T-cell (primary cell): ENCODE results near the gene DGCR2. TPM values are rescaled to one million over a fixed set of nuclear protein-coding genes. Genes with fewer than 3 reads are reported as not detected.
"Not testable (repeated sequence)": the region's sequence is repeated elsewhere in the genome, so short reads cannot be mapped to it uniquely, and the experiment has no call there.

Experiments
- ATAC-seq, 4 experiments: fragments of 200-7000 bp in 3 of 4; fragments of 150-1000 bp in 1 of 4; cut with Tn5 transposase; replicated peaks in 1 of 4; 1 replicate in 3 of 4; 2 replicates in 1 of 4; pipeline ENCODE4 v1.10.0; 2021; ENCODE audit warnings: moderate library complexity in 3 of 4, mild to moderate bottlenecking in 2 of 4, moderate number of reproducible peaks in 1 of 4
- CTCF ChIA-PET, 2 donors: fragments of 300-600 bp; sonication (Branson Sonifier 250); formaldehyde crosslinking; loops; one replicate each; lab custom pipeline; 2022; ENCODE audit warnings: antibody characterized with exemption in 2 of 2; lab: Charles Lee
- POLR2A ChIA-PET, 2 donors: fragments of 300-600 bp; sonication (Branson Sonifier 250); formaldehyde crosslinking; loops; one replicate each; lab custom pipeline; 2022; ENCODE audit warnings: antibody characterized with exemption in 2 of 2; lab: Charles Lee
- DNase-seq, 35 experiments: peaks; one replicate each; pipeline versions ENCODE4 v3.0.0 to v3.0.0-alpha.2; 2013 to 2023
- H3K27ac ChIP-seq: one replicate; pipeline ENCODE4 v1.5.1; 2013; ENCODE audit warnings: low read length
- H3K27me3 ChIP-seq, 2 experiments: replicated peaks in 1 of 2; 1 replicate in 1 of 2; 2 replicates in 1 of 2; pipeline versions ENCODE4 v1.6.1 to v1.7.0; 2013; ENCODE audit warnings: low read length in 1 of 2, mixed read lengths in 1 of 2; ENCODE audit not compliant: control insufficient read depth in 2 of 2, insufficient read depth in 2 of 2; ENCODE audit errors: extremely low read depth in 1 of 2
- H3K36me3 ChIP-seq, 2 donors: 1 replicate in 1 of 2; 2 replicates in 1 of 2; pipeline versions ENCODE4 v1.6.1 to v1.7.0; 2013; ENCODE audit warnings: low read length in 1 of 2; ENCODE audit not compliant: control insufficient read depth in 2 of 2, insufficient read depth in 1 of 2; ENCODE audit errors: extremely low read depth in 1 of 2
- H3K4me1 ChIP-seq, 2 experiments: 1 replicate in 1 of 2; 2 replicates in 1 of 2; pipeline versions ENCODE4 v1.6.1 to v1.7.0; 2013; ENCODE audit warnings: low read length in 2 of 2, mixed read lengths in 1 of 2; ENCODE audit not compliant: insufficient read depth in 2 of 2, control insufficient read depth in 1 of 2; ENCODE audit errors: extremely low read depth in 1 of 2
- H3K4me3 ChIP-seq, 2 donors: 1 replicate in 1 of 2; 2 replicates in 1 of 2; pipeline versions ENCODE4 v1.5.1 to v1.7.0; 2013; ENCODE audit warnings: mild to moderate bottlenecking in 2 of 2, low read length in 1 of 2, moderate library complexity in 1 of 2; ENCODE audit not compliant: control insufficient read depth in 1 of 2; ENCODE audit errors: extremely low read depth in 1 of 2
- H3K9me3 ChIP-seq: 2 replicates; pipeline ENCODE4 v1.7.0; 2013
- H3K27ac Mint-ChIP-seq, 2 donors: one replicate each; pipeline ENCODE4 v1.8.0; 2020 to 2021; ENCODE audit warnings: mild to moderate bottlenecking in 2 of 2, mixed read lengths in 2 of 2
- H3K27me3 Mint-ChIP-seq, 2 donors: one replicate each; pipeline ENCODE4 v1.8.0; 2021 to 2022; ENCODE audit warnings: mixed read lengths in 2 of 2
- H3K36me3 Mint-ChIP-seq: one replicate; pipeline ENCODE4 v1.8.0; 2021; ENCODE audit warnings: mixed read lengths
- H3K4me1 Mint-ChIP-seq, 3 donors: one replicate each; pipeline ENCODE4 v1.8.0; 2020 to 2022; ENCODE audit warnings: mixed read lengths in 3 of 3, mild to moderate bottlenecking in 1 of 3
- H3K4me3 Mint-ChIP-seq, 3 donors: one replicate each; pipeline ENCODE4 v1.8.0; 2020 to 2022; ENCODE audit warnings: mild to moderate bottlenecking in 3 of 3, mixed read lengths in 3 of 3, moderate library complexity in 3 of 3
- H3K9me3 Mint-ChIP-seq, 3 donors: one replicate each; pipeline ENCODE4 v1.8.0; 2020 to 2022; ENCODE audit warnings: mixed read lengths in 3 of 3
- WGBS: methylation state at CpG from one replicate; pipeline ENCODE4 v1.1.5; 2013; ENCODE audit warnings: missing lambda C conversion rate; ENCODE audit not compliant: insufficient coverage; 5-methylcytosine and 5-hydroxymethylcytosine counted together
- total RNA-seq, 35 experiments: library from RNA in 6 of 35; stranded (reverse) in 6 of 35; fragments of 120-200 nt in 1 of 35; gene quantifications; one replicate each; pipeline versions ENCODE4 v1.2.1 to v1.2.4 and lab custom pipeline; 2013 to 2026

The DGCR2 gene
- total RNA-seq, 5 donors from 2014 or later (not counting 1 experiment from before 2014, with no cell fraction given), result 50.9 to 79.2 (median 71.5) TPM

DNA sequence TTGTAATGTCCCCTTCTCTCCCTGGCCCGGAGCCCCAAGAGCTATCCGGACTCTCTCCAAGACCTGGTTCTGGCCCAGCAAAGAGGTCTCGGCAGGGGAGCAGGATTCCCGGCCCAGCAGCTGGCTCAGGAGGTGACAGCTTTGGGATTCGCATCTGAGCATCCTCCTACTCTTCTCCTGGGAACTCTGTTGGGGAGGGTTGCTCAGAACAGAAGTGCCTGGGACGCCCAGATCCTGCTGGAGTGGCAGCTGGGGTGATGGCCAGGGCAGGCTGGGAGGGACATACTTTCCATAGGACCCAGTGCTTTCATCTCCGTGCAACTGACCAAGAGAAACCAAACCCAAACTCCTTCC, 102.6 kb downstream of the DGCR2 start:
- no peaks in the 10 kb centered on the region for H3K36me3 Mint-ChIP-seq
- ChIA-PET POLR2A (no interaction called here), CTCF (interaction anchor here in 1 of 2 donors (0.5 kb wide), 1 partner anchor 1031 kb away, joined by 4 read pairs; no protein-coding TSS in a partner anchor)
- no peak overlapping the region for H3K27ac ChIP-seq
- no peak overlapping the region for H3K4me3 ChIP-seq
- DNase-seq (no peak), ATAC-seq (no peak)
- peaks cover 4% of the 10 kb centered on the region in 3 donors for H3K4me1 Mint-ChIP-seq
- no peaks in the 10 kb centered on the region for H3K9me3 Mint-ChIP-seq
- no peaks in the 10 kb centered on the region for H3K36me3 ChIP-seq
- peaks cover 2 to 62% of the 10 kb centered on the region in 2 experiments for H3K27me3 ChIP-seq
- H3K27ac Mint-ChIP-seq, result no peak overlapping the region
- no peak overlapping the region for H3K4me3 Mint-ChIP-seq
- no peaks in the 10 kb centered on the region for H3K4me1 ChIP-seq
- WGBS, result 71% methylated on average over 1 of the region's 7 CpGs
- H3K9me3 ChIP-seq, result no peaks in the 10 kb centered on the region
- peaks cover 23 to 63% of the 10 kb centered on the region in 2 donors for H3K27me3 Mint-ChIP-seq

DNA sequence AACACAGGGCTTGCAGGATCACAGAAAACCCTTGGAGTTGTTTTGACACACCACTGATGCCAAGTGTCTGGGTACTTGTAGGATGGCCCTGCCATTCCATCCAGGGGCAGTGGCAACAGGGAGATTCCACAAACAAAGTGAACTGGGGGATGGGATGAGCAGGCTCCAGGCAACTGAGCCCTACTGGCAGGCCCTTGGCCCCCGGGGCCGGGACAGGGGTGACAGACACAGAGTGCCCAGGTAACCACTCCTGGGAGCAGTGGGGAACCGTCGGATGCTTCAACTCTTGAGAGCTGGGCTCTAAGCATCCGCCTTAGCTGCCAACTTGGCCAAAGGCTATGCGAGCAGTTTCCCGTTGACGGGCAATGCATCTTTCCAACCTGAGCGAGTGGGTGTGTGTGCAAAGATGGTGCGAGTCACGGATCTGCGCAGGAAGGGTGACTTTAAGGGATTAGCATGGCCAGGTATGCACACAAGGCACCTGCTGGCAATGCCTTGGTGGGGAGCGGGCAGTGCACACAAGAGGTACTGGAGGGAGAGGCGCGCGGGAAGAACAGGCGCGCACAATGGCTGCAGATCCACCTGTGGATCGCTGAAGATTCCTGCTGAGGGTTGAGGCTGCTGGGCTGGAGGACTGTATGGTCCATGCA, 103.1 kb downstream of the DGCR2 start:
- H3K9me3 Mint-ChIP-seq, result no peaks in the 10 kb centered on the region
- H3K4me1 Mint-ChIP-seq, result peaks cover 4% of the 10 kb centered on the region in 3 donors
- no peak overlapping the region for H3K27ac Mint-ChIP-seq
- POLR2A ChIA-PET, result no interaction called here
- H3K4me3 ChIP-seq, result no peak overlapping the region
- no peaks in the 10 kb centered on the region for H3K9me3 ChIP-seq
- H3K36me3 ChIP-seq, result no peaks in the 10 kb centered on the region
- WGBS, result 92% methylated on average over 19 of the region's 19 CpGs
- H3K27me3 Mint-ChIP-seq, result peaks cover 23 to 64% of the 10 kb centered on the region in 2 donors
- no peak for ATAC-seq
- CTCF ChIA-PET, result interaction anchor here in 1 of 2 donors (0.5 kb wide), 1 partner anchor 1031 kb away, joined by 4 read pairs; no protein-coding TSS in a partner anchor
- no peak overlapping the region for H3K4me3 Mint-ChIP-seq
- H3K4me1 ChIP-seq, result no peaks in the 10 kb centered on the region
- no peak overlapping the region for H3K27ac ChIP-seq
- no peaks in the 10 kb centered on the region for H3K36me3 Mint-ChIP-seq
- no peak for DNase-seq
- H3K27me3 ChIP-seq, result peaks cover 2 to 59% of the 10 kb centered on the region in 2 experiments

DNA sequence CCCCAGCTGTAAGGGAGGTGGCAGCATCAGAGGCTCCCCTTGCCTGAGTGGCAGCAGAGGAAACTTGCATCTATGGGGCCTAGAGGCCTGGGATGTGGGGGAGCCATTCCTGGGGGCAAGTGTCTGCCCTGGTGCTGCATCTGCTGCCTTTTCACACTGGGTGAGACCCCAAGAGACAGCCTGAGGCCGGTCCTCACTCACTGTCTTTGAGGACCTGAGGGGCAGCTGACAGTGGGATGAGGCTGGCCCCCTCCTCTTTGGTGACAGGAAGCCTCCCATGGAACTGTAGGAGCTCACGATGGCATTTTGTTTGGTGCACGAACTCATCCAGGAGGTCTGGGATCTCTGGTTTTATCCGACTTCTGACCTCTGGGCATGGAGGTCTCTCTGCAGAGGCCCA, 104.0 kb downstream of the DGCR2 start:
- Mint-ChIP-seq H3K4me1 (peaks cover 4% of the 10 kb centered on the region in 3 donors), H3K4me3 (no peak overlapping the region), H3K9me3 (no peaks in the 10 kb centered on the region), H3K27me3 (peaks cover 23 to 60% of the 10 kb centered on the region in 2 donors), H3K36me3 (no peaks in the 10 kb centered on the region), H3K27ac (no peak overlapping the region)
- DNase-seq (no peak), ATAC-seq (no peak)
- Histone ChIP-seq H3K27ac (no peak overlapping the region), H3K9me3 (no peaks in the 10 kb centered on the region), H3K4me1 (no peaks in the 10 kb centered on the region), H3K27me3 (peaks cover 2 to 53% of the 10 kb centered on the region in 2 experiments), H3K36me3 (no peaks in the 10 kb centered on the region), H3K4me3 (no peak overlapping the region)
- 79% methylated on average over 4 of the region's 4 CpGs for WGBS
- CTCF ChIA-PET, result no interaction called here
- POLR2A ChIA-PET, result no interaction called here

DNA sequence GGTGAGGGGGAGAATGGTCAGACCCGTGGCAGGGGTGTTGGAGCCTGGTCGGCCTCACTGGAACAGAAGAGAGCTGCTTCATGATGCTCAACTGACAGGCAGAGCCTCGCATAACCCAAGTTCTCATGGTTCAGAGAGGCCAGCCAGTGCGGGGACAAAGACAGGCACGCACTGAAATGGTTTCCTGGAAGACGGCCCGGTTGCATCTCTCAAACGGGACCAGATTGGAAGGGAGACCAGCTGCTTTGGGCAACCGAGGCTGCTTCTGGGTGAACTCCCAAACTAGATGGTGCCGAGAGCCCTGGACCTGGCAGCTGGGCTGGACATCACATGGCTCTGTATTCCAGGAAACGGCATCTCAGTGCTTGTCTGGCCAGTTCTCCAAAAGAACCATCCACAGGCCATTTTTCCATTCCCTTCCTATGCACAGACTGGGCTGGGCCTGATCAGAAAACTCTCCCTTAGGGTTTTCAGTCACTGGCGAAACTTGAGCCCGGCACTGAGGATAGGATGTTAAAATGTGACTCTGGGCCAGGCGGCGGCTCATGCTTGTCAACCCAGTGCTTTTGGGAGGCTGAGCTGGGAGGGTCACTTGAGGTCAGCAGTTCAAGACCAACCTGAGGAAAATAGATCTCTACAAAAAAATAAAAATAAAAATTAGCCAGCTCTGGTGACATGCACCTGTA, 106.0 kb downstream of the DGCR2 start:
- no peak overlapping the region for H3K4me3 Mint-ChIP-seq
- no peaks in the 10 kb centered on the region for H3K36me3 Mint-ChIP-seq
- Histone ChIP-seq H3K27me3 (peaks cover 2 to 49% of the 10 kb centered on the region in 2 experiments), H3K27ac (no peak overlapping the region), H3K36me3 (no peaks in the 10 kb centered on the region), H3K4me1 (no peaks in the 10 kb centered on the region), H3K4me3 (no peak overlapping the region), H3K9me3 (no peaks in the 10 kb centered on the region)
- DNase-seq (no peak), ATAC-seq (no peak)
- POLR2A ChIA-PET, result no interaction called here
- no peak overlapping the region for H3K27ac Mint-ChIP-seq
- WGBS, result 77% methylated on average over 10 of the region's 15 CpGs
- H3K27me3 Mint-ChIP-seq, result peaks cover 29 to 62% of the 10 kb centered on the region in 2 donors
- no peaks in the 10 kb centered on the region for H3K4me1 Mint-ChIP-seq
- CTCF ChIA-PET, result no interaction called here
- H3K9me3 Mint-ChIP-seq, result no peaks in the 10 kb centered on the region

DNA sequence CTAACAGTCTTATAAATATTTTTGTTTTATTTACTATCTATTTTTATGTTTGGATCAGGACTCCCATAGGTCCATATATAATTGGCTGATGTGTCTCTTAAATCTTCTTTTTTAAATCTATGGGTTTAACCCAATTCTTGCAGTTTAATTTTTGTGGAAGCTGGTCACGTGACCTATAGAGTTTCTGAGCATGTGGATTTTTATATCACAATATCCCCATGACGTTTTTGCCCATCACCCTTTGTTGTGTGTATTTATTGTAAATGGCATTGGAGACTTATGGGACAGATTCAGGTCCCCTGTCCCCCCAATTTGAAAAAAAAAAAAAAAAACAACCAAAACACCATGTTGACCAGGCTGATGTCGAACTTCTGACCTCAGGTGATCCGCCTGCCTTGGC, 107.3 kb downstream of the DGCR2 start:
- Histone ChIP-seq H3K27ac (no peak overlapping the region), H3K4me3 (no peak overlapping the region), H3K27me3 (peaks cover 2 to 47% of the 10 kb centered on the region in 2 experiments), H3K36me3 (no peaks in the 10 kb centered on the region), H3K9me3 (no peaks in the 10 kb centered on the region), H3K4me1 (no peaks in the 10 kb centered on the region)
- no peak for ATAC-seq
- Mint-ChIP-seq H3K4me1 (no peaks in the 10 kb centered on the region), H3K36me3 (no peaks in the 10 kb centered on the region), H3K27me3 (peaks cover 26 to 60% of the 10 kb centered on the region in 2 donors), H3K4me3 (no peak overlapping the region), H3K9me3 (no peaks in the 10 kb centered on the region), H3K27ac (no peak overlapping the region)
- DNase-seq, result no peak
- no CpG with 5 or more reads among the region's 4 CpGs for WGBS
- CTCF ChIA-PET, result no interaction called here
- POLR2A ChIA-PET, result no interaction called here

DNA sequence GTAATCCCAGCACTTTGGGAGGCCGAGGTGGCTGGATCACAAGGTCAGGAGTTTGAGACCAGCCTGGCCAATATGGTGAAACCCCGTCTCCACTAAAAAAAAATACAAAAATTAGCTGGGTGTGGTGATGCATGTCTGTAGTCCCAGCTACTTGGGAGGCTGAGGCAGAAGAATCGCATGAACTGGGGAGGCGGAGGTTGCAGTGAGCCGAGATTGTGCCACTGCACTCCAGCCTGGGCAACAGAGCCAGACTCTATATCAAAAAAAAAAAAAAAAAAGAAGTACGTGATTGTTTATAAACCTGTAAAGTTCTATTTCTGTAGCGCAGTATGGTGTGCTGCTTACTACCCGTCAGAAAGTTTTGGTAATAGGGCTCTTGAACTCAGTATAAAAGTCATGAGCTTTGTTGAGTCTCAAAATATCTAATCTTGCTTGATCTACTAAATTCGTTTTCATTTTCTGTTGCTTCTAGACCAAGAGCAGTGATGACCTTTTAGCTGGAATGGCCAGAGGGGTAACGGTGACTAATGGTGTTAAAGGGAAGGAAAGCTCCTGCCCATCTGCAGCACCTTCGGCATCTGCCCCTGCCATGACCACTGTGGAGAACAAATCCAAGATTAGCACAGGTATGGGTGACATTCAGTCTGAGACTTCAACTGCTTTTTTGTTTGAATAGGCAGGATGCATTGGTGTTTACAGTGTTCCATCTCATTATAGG, 108.2 kb downstream of the DGCR2 start:
- DNase-seq, H3K4me1 Mint-ChIP-seq, H3K27ac Mint-ChIP-seq, CTCF ChIA-PET, H3K27ac ChIP-seq, ATAC-seq, H3K9me3 ChIP-seq, H3K4me3 ChIP-seq, H3K36me3 ChIP-seq, H3K4me1 ChIP-seq, H3K9me3 Mint-ChIP-seq, H3K4me3 Mint-ChIP-seq, H3K36me3 Mint-ChIP-seq: not testable (repeated sequence)
- peaks cover 2 to 39% of the 10 kb centered on the region in 2 experiments for H3K27me3 ChIP-seq
- POLR2A ChIA-PET, result interaction anchor here in 1 of 2 donors (0.7 kb wide), 1 partner anchor 417 kb away, joined by 5 read pairs; the partner anchor contains the start of gene HIRA
- WGBS, result 82% methylated on average over 3 of the region's 11 CpGs
- peaks cover 20 to 52% of the 10 kb centered on the region in 2 donors for H3K27me3 Mint-ChIP-seq
